HepG2 (cell line): Measurements from ENCODE around the gene ARFGAP1. TPM values are rescaled to one million over a fixed set of nuclear protein-coding genes. Genes with fewer than 3 reads are reported as not detected.

ENCODE experiments used
- ATAC-seq: fragments of 200-7000 bp; cut with Tn5 transposase; 3 replicates; pipeline ENCODE4 v1.9.1; 2020; ENCODE audit warnings: mild to moderate bottlenecking, moderate library complexity
- BruUV-seq: library from RNA; stranded (reverse); fragments of 400-500 nt; replicated peaks from 2 replicates; lab custom pipeline; 2021; lab: Mats Ljungman, UMichigan
- CTCF ChIA-PET: fragments of 300-600 bp; formaldehyde crosslinking; extraction: SDS; loops from one replicate; lab custom pipeline; 2021; ENCODE audit warnings: low total read pairs, inconsistent platforms, low intra/inter-chr PET ratio; lab: Yijun Ruan, JAX
- POLR2A ChIA-PET: fragments of 350-600 bp; sonication (Branson Sonifier 250); formaldehyde crosslinking; loops from one replicate; lab custom pipeline; 2020; ENCODE audit warnings: antibody characterized with exemption, inconsistent platforms; lab: Yijun Ruan, JAX
- DNase-seq: peaks from one replicate; pipeline ENCODE4 v3.0.0-alpha.2; 2015; ENCODE audit warnings: low spot score
- FAIRE-seq: peaks from 3 replicates; lab custom pipeline; 2011; peaks lifted over from hg19 to GRCh38; lab: Jason Lieb, UNC
- H2AFZ ChIP-seq: one replicate; pipeline ENCODE4 v1.6.1; 2011; ENCODE audit warnings: low read length, inconsistent platforms
- H3K27ac ChIP-seq: fragments of 300-600 bp; 3 replicates; pipeline ENCODE4 v1.8.0; 2011; ENCODE audit warnings: mixed run types, mild to moderate bottlenecking, mixed read lengths, low read length, inconsistent platforms; ENCODE audit not compliant: insufficient read depth; ENCODE audit errors: extremely low read length
- H3K27me3 ChIP-seq, 2 experiments: fragments of 200-600 bp in 1 of 2; 2 replicates in 1 of 2; 3 replicates in 1 of 2; pipeline versions ENCODE4 v1.6.0 to v1.8.0; 2011; ENCODE audit warnings: low read length in 2 of 2, mild to moderate bottlenecking in 2 of 2, moderate library complexity in 2 of 2, inconsistent platforms in 1 of 2; ENCODE audit not compliant: insufficient read depth in 2 of 2, control insufficient read depth in 1 of 2
- H3K36me3 ChIP-seq, 2 experiments: fragments of 200-600 bp in 1 of 2; replicated peaks in 1 of 2; 2 replicates in 1 of 2; 3 replicates in 1 of 2; pipeline versions ENCODE4 v1.5.1 to v1.8.0; 2011; ENCODE audit warnings: low read length in 2 of 2, inconsistent platforms in 1 of 2; ENCODE audit not compliant: insufficient read depth in 2 of 2, control insufficient read depth in 1 of 2
- H3K4me1 ChIP-seq: 2 replicates; pipeline ENCODE4 v1.5.1; 2012; ENCODE audit warnings: low read length, inconsistent platforms; ENCODE audit not compliant: insufficient read depth
- H3K4me2 ChIP-seq: 2 replicates; pipeline ENCODE4 v1.6.0; 2011; ENCODE audit warnings: low read depth, low read length, inconsistent platforms
- H3K4me3 ChIP-seq, 3 experiments: fragments of 200-600 bp in 1 of 3; sonication (generic), shearing (Covaris generic) in 1 of 3; replicated peaks in 1 of 3; 2 replicates each; pipeline ENCODE4 v1.5.1; 2011 to 2016; ENCODE audit warnings: low read length in 3 of 3, inconsistent platforms in 2 of 3, low read depth in 2 of 3, mild to moderate bottlenecking in 2 of 3, control low read depth in 1 of 3, mixed read lengths in 1 of 3; ENCODE audit not compliant: insufficient read depth in 1 of 3
- H3K79me2 ChIP-seq: one replicate; pipeline ENCODE4 v1.6.1; 2011; ENCODE audit warnings: low read length, inconsistent platforms; ENCODE audit not compliant: insufficient read depth
- H3K9ac ChIP-seq: 2 replicates; pipeline ENCODE4 v1.6.0; 2011; ENCODE audit warnings: mild to moderate bottlenecking, low read depth, low read length, inconsistent platforms; ENCODE audit not compliant: insufficient read depth
- H3K9me3 ChIP-seq: 2 replicates; pipeline ENCODE4 v1.5.1; 2012; ENCODE audit warnings: mild to moderate bottlenecking, low read length
- H4K20me1 ChIP-seq: 2 replicates; pipeline ENCODE4 v1.6.0; 2011; ENCODE audit warnings: inconsistent platforms, mild to moderate bottlenecking, low read length, moderate library complexity; ENCODE audit not compliant: insufficient read depth
- KDM4B ChIP-seq: sonication (generic); formaldehyde crosslinking; IDR thresholded peaks from 2 replicates; pipeline ENCODE4 v1.4.0; 2020; ENCODE audit warnings: missing genetic modification reagents
- NFIB ChIP-seq: sonication (generic); formaldehyde crosslinking; IDR thresholded peaks from 2 replicates; pipeline ENCODE4 v1.9.0; 2021; ENCODE audit warnings: missing genetic modification reagents, mild to moderate bottlenecking, borderline replicate concordance
- NRL ChIP-seq: sonication (generic); formaldehyde crosslinking; IDR thresholded peaks from 2 replicates; pipeline ENCODE4 v1.5.0; 2020; ENCODE audit warnings: missing genetic modification reagents, mild to moderate bottlenecking, moderate library complexity, borderline replicate concordance
- PAXIP1 ChIP-seq: sonication (generic); formaldehyde crosslinking; conservative IDR thresholded peaks from 2 replicates; pipeline ENCODE4 v1.4.0; 2020; ENCODE audit warnings: mild to moderate bottlenecking, missing genetic modification reagents, moderate library complexity
- TMF1 ChIP-seq: sonication (generic); formaldehyde crosslinking; IDR thresholded peaks from 2 replicates; pipeline ENCODE4 v1.8.1; 2022; ENCODE audit warnings: low read depth, missing genetic modification reagents
- ZBTB33 ChIP-seq: sonication (generic); formaldehyde crosslinking; IDR thresholded peaks from 2 replicates; pipeline ENCODE4 v1.4.0; 2020; ENCODE audit warnings: missing genetic modification reagents
- ZNF225 ChIP-seq: sonication (generic); formaldehyde crosslinking; IDR thresholded peaks from 2 replicates; pipeline ENCODE4 v1.4.0; 2020; ENCODE audit warnings: mild to moderate bottlenecking, missing genetic modification reagents
- ZNF343 ChIP-seq: sonication (generic); formaldehyde crosslinking; IDR thresholded peaks from 2 replicates; pipeline ENCODE4 v1.4.0; 2020; ENCODE audit warnings: mild to moderate bottlenecking, missing genetic modification reagents
- ZNF7 ChIP-seq: IDR thresholded peaks from 2 replicates; pipeline ENCODE4 v1.6.1; 2016; ENCODE audit warnings: missing biosample characterization, missing genetic modification reagents
- ZNF720 ChIP-seq: sonication (generic); formaldehyde crosslinking; IDR thresholded peaks from 2 replicates; pipeline ENCODE4 v1.4.0; 2020; ENCODE audit warnings: missing genetic modification reagents
- ZNF746 ChIP-seq: sonication (generic); formaldehyde crosslinking; IDR thresholded peaks from 2 replicates; pipeline ENCODE4 v1.8.0; 2022; ENCODE audit warnings: mild to moderate bottlenecking, missing genetic modification reagents
- WGBS: methylation state at CpG from one replicate; pipeline ENCODE4 v1.1.6; 2017; ENCODE audit warnings: low lambda C conversion rate; 5-methylcytosine and 5-hydroxymethylcytosine counted together
- in situ Hi-C: cut with HindIII; loops from 2 replicates; pipeline ENCODE4 v1.10.0; 2017; ENCODE audit warnings: low pct_unique_long_range_greater_than_20kb; ENCODE audit not compliant: extremely low pct_ligation_motif_present
- intact Hi-C: fragments of 100-400 bp; cut with micrococcal nuclease; formaldehyde crosslinking; loops from one replicate; pipeline ENCODE4 v1.10.0; 2022; ENCODE audit not compliant: unreplicated experiment
- polyA plus RNA-seq, 8 experiments: library from polyadenylated mRNA; depleted of rRNA in 3 of 8; stranded (reverse) in 7 of 8; unstranded in 1 of 8; fragments of >200 nt; fragmentation: Illumina TruSeq in 4 of 8; extraction: Trizol in 4 of 8; gene quantifications; 2 replicates each; pipeline versions ENCODE4 v1.2.1 to v1.2.3, GENCODE V29; 2011 to 2016; ENCODE audit warnings: low read depth in 4 of 8, missing spikeins in 1 of 8, mixed read lengths in 1 of 8; ENCODE audit not compliant: insufficient read depth in 1 of 8
- total RNA-seq, 5 experiments: library from RNA; depleted of rRNA; stranded (reverse); fragments of >200 nt; fragmentation: Illumina TruSeq; extraction: Trizol; gene quantifications; 2 replicates each; pipeline ENCODE4 v1.2.3, GENCODE V29; 2016; ENCODE audit warnings: low read depth in 1 of 5

ARFGAP1 gene
- total and polyA plus RNA-seq, 2 of the 13 experiments (the other 11 are each of a cell fraction or from before 2014, with no cell fraction given) = 132 TPM

GRCh38 chr20:63270606-63271325 is 1.8 kb upstream of the ARFGAP1 start:
- peaks cover 22% of the 10 kb centered on the region for H4K20me1 ChIP-seq
- H3K9ac ChIP-seq = no peak overlapping the region
- H3K9me3 ChIP-seq = no peaks in the 10 kb centered on the region
- in situ Hi-C loops (no loop called here), intact Hi-C loops (no loop called here)
- peaks cover 7 to 8% of the 10 kb centered on the region in 2 experiments for H3K36me3 ChIP-seq
- FAIRE-seq (peak; percentile 42), DNase-seq (no peak), ATAC-seq (no peak)
- TF ChIP-seq ZNF343 (CRISPR knock-in tag) (peak; percentile 28; the same call in 1 of the 2 replicates), ZNF7 (peak; percentile 67; the same call in 1 of the 2 replicates), ZNF225 (no peak), NFIB (CRISPR knock-in tag) (0 out of 2 replicates have a peak, but pooled peaks have one; percentile 59), NRL (no peak)
- POLR2A ChIA-PET = no interaction called here
- H3K27me3 ChIP-seq = peaks cover 3 to 23% of the 10 kb centered on the region in 2 experiments; a peak in 3 of 5 replicates
- H3K79me2 ChIP-seq = peaks cover 30% of the 10 kb centered on the region
- H3K4me2 ChIP-seq = no peak overlapping the region
- H3K4me1 ChIP-seq = peaks cover 47% of the 10 kb centered on the region
- H3K27ac ChIP-seq = no peak overlapping the region
- 88% methylated on average over 9 of the region's 9 CpGs for WGBS
- H2AFZ ChIP-seq = no peak overlapping the region
- no peak overlapping the region for H3K4me3 ChIP-seq
- CTCF ChIA-PET = no interaction called here
- BruUV-seq = no TSS peak

GRCh38 chr20:63273059-63273579 is 506 bp downstream of the ARFGAP1 start:
- H2AFZ ChIP-seq = no peak overlapping the region
- H3K27ac ChIP-seq = peak overlapping the region; percentile 72
- no peak for ATAC-seq
- TF ChIP-seq ZNF746 (CRISPR knock-in tag) = 0 out of 2 replicates have a peak, but pooled peaks have one; percentile 65
- TF ChIP-seq ZNF720 = no peak
- no peak for TF ChIP-seq KDM4B (CRISPR knock-in tag)
- TF ChIP-seq TMF1 (CRISPR knock-in tag) = peak; percentile 21; the same call in 1 of the 2 replicates
- no peak for TF ChIP-seq ZBTB33
- 0 out of 2 replicates have a peak, but pooled peaks have one; percentile 5 for TF ChIP-seq PAXIP1 (CRISPR knock-in tag)

More at GRCh38 chr20:63273059-63273579, 506 bp downstream of the ARFGAP1 start:
- intact Hi-C loops (no loop called here), in situ Hi-C loops (no loop called here)
- DNase-seq = no peak
- FAIRE-seq = no peak
- Histone ChIP-seq H4K20me1 (peaks cover 33% of the 10 kb centered on the region), H3K4me1 (peaks cover 36% of the 10 kb centered on the region), H3K9me3 (no peaks in the 10 kb centered on the region), H3K27me3 (peaks cover 0 to 7% of the 10 kb centered on the region in 2 experiments; a peak in 2 of 5 replicates), H3K4me3 (peak overlapping the region; percentile 96 to 100 (median 99)), H3K36me3 (peaks cover 30% of the 10 kb centered on the region in 2 experiments), H3K9ac (peak overlapping the region; percentile 96), H3K4me2 (peak overlapping the region; percentile 92), H3K79me2 (peaks cover 41% of the 10 kb centered on the region)
- BruUV-seq = no TSS peak
- POLR2A ChIA-PET = interaction anchor here (0.8 to 1.6 kb wide), 10 partner anchors 8 to 1230 kb away, joined by 3 to 8 read pairs (median 4); partner anchors contain the start of gene TCFL5
- WGBS = under 1% methylated on average over 24 of the region's 37 CpGs
- CTCF ChIA-PET = no interaction called here
